Nephron progenitor cell (in vitro differentiated cells): ENCODE results near the gene MEGF8.

Experiments
- DNase-seq: peaks from one replicate; pipeline ENCODE4 v3.0.0; 2021
- H3K27ac Mint-ChIP-seq: 2 replicates; pipeline ENCODE4 v1.8.0; 2021; ENCODE audit warnings: mild to moderate bottlenecking, moderate library complexity, mixed read lengths
- H3K27me3 Mint-ChIP-seq: 2 replicates; pipeline ENCODE4 v1.8.0; 2021; ENCODE audit warnings: mild to moderate bottlenecking, low read depth, mixed read lengths; ENCODE audit not compliant: poor library complexity
- H3K36me3 Mint-ChIP-seq: 2 replicates; pipeline ENCODE4 v1.8.0; 2021; ENCODE audit warnings: low read depth, mixed read lengths
- H3K4me1 Mint-ChIP-seq: 2 replicates; pipeline ENCODE4 v1.8.0; 2021; ENCODE audit warnings: mixed read lengths
- H3K4me3 Mint-ChIP-seq: 2 replicates; pipeline ENCODE4 v1.8.0; 2021; ENCODE audit warnings: mild to moderate bottlenecking, moderate library complexity, mixed read lengths
- H3K9me3 Mint-ChIP-seq: 2 replicates; pipeline ENCODE4 v1.8.0; 2021; ENCODE audit warnings: mild to moderate bottlenecking, moderate library complexity, mixed read lengths
- TF ChIP-seq, protein P1 (sequence below): fragments of 200-600 bp; sonication (generic); IDR thresholded peaks from 2 replicates; pipeline ENCODE4 v1.5.0; 2021; ENCODE audit warnings: antibody characterized with exemption

Gene MEGF8

DNA sequence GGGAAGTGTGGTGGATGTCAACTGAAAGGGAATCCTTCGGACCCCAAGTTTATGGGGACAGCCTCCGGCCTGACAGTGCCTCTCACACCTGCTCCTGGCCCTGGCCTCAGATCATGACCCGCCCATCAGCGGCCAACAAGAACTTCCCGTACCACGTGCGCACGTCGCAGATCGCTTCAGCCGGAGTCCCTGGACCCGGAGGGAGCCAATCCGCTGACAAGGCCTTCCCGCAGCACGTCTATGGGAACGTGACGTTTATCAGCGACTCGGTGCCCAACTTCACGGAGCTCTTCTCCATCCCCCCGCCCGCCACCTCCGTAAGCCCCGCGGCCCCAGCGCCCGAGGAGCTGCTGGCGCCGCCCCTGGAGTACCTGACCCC is 2.0 kb upstream of the MEGF8 start:
- Mint-ChIP-seq H3K27ac (no peak overlapping the region), H3K9me3 (no peaks in the 10 kb centered on the region), H3K4me1 (peaks cover 31% of the 10 kb centered on the region), H3K36me3 (no peaks in the 10 kb centered on the region), H3K4me3 (peak overlapping the region; percentile 60), H3K27me3 (peaks cover 71% of the 10 kb centered on the region)
- DNase-seq = peak; percentile 45
- TF ChIP-seq, protein P1, sequence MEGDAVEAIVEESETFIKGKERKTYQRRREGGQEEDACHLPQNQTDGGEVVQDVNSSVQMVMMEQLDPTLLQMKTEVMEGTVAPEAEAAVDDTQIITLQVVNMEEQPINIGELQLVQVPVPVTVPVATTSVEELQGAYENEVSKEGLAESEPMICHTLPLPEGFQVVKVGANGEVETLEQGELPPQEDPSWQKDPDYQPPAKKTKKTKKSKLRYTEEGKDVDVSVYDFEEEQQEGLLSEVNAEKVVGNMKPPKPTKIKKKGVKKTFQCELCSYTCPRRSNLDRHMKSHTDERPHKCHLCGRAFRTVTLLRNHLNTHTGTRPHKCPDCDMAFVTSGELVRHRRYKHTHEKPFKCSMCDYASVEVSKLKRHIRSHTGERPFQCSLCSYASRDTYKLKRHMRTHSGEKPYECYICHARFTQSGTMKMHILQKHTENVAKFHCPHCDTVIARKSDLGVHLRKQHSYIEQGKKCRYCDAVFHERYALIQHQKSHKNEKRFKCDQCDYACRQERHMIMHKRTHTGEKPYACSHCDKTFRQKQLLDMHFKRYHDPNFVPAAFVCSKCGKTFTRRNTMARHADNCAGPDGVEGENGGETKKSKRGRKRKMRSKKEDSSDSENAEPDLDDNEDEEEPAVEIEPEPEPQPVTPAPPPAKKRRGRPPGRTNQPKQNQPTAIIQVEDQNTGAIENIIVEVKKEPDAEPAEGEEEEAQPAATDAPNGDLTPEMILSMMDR = no peak

DNA sequence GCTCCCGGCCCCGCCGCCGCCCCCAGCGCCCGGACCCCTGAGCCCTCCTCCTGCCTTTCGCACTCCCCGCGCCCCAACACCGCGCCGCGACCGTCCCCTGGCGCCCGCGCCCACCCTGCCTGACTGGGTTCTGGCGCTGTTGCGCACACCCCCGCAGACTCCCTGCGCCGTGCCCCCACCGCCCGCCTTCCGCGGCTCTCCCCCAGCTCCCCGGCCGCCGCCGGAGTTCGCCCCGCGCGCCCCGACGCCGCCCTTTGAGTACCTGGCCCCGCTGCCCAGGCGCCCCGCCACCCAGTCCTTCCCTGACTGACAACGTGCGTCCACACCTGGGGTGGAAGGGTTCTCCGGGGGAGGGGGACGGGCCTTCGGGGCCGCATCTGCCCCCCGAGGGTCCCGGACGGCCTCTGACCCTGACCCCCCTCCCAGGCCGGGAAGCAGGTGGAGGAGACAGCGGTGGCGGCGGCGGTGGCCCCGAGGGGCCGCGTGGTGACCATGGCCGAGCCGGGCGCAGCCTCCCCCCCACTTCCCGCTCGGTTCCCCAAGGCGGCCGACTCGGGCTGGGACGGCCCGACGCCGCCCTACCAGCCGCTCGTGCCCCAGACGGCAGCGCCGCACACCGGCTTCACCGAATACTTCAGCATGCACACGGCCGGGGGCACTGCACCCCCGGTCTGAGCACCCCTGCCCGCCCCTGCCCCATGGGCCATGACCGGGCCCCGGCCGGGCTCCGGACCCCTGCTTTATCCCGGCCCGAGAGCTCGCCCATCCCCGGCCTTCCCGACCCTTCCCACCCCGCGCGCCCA is 1.4 kb upstream of the MEGF8 start:
- H3K27me3 Mint-ChIP-seq = peaks cover 68% of the 10 kb centered on the region
- TF ChIP-seq, protein P1 = no peak
- H3K36me3 Mint-ChIP-seq = no peaks in the 10 kb centered on the region
- H3K9me3 Mint-ChIP-seq = no peaks in the 10 kb centered on the region
- no peak overlapping the region for H3K4me3 Mint-ChIP-seq
- no peak overlapping the region for H3K27ac Mint-ChIP-seq
- H3K4me1 Mint-ChIP-seq = peaks cover 37% of the 10 kb centered on the region
- peak; percentile 44 for DNase-seq

DNA sequence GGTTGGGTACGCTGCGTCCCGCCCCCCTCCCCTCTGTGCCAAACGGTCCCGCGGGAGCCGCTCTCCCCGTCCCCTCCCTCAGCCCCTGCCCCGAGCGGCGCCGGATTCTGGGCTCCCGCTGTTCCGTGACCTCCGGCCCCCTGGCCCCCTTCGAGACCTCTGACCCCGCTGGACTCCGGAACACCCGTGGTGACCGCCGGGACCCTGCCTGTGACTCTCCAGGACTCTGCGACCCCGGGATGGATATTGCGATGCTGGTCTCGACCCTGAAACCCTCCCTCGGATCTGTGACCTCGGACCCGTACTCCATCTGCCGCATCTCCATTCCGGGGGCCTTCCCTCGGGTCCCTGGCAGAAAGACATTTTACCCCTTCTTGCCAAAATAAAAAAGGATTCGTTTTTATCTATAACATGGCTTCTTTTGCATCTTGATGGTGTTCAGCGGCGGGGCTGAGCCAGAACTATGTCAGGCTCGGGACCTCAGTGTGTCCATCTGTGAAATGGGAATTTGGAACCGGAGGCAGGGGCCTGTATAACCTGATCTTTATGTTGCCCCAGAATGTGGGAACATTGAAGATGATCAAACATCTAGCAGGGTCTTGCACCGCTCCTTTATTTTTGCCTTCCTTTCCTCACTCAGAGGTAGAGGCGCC is 654 bp upstream of the MEGF8 start:
- Mint-ChIP-seq H3K4me1 (peaks cover 44% of the 10 kb centered on the region), H3K4me3 (peak overlapping the region; percentile 89), H3K9me3 (no peaks in the 10 kb centered on the region), H3K36me3 (no peaks in the 10 kb centered on the region), H3K27me3 (peaks cover 63% of the 10 kb centered on the region), H3K27ac (no peak overlapping the region)
- TF ChIP-seq, protein P1 = peak; percentile 77
- DNase-seq = peak; percentile 49

DNA sequence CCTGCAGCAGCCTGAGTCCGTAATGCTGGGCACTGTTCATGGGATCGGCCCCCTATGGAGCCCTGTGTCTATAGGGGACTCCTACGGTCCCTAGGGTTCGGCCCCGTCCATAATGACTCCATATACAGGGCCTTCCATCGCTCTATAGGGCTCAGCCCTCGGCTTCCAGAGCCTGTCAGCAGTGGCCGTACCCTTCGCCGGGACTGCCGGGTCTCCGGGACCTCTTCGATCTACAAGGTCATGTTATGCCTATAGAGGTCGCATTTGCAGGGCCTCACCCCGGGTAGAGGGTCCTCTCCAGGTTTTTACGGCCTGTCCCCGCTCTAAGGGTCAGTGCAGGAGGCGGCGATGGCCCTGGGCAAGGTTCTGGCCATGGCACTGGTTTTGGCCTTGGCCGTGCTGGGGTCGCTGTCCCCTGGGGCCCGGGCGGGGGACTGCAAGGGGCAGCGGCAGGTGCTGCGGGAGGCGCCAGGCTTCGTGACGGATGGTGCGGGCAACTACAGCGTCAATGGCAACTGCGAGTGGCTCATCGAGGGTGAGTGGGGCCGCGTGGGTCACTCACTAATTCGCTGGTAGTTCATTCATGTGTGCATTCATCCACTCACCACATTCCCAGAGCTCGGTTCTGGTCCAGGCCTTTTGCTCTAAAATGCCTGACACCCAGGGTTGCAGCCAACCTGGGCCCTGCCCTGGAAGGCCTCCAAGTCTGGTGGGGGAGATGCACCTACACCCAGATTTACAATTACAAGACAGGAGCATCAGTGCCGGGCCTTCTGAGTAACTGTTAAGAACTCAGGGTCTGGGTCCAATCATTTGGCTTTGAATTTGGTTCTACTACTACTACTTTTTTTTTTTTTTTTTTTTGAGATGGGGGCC is 699 bp downstream of the MEGF8 start:
- Mint-ChIP-seq H3K9me3 (no peaks in the 10 kb centered on the region), H3K4me1 (peaks cover 54% of the 10 kb centered on the region), H3K36me3 (no peaks in the 10 kb centered on the region), H3K27ac (no peak overlapping the region), H3K4me3 (peak overlapping the region; percentile 89), H3K27me3 (peaks cover 50% of the 10 kb centered on the region)
- peak; percentile 50 for DNase-seq
- TF ChIP-seq, protein P1 = peak; percentile 9

DNA sequence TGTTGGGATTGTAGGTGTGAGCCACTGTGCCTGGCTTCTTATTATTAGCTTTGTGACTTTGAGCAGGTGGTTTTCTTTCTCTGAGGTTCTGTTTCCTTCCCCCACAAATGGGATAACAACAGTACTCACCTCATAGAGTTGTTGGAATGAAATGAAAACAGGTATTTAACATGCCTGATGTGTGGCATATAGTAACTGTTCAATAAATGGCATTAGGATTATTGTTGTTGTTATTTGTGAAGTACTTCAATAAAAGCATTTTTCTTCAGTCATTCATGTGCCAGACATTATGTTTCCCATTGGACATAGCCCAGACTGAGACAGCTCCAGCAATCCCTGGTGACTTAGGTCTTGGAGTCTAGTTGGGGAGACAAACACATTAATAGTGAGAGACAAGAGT is 1.5 kb downstream of the MEGF8 start:
- Mint-ChIP-seq H3K36me3 (no peaks in the 10 kb centered on the region), H3K27me3 (peaks cover 41% of the 10 kb centered on the region), H3K27ac (no peak overlapping the region), H3K4me1 (peaks cover 54% of the 10 kb centered on the region), H3K9me3 (no peaks in the 10 kb centered on the region), H3K4me3 (peak overlapping the region; percentile 89)
- TF ChIP-seq, protein P1 = no peak
- DNase-seq = no peak
